ENCODE results near the gene LRCH1.
"Not testable (repeated sequence)": the region's sequence is repeated elsewhere in the genome, so short reads cannot be mapped to it uniquely, and the experiment has no call there.

LRCH1 gene

GRCh38 chr13:46738055-46738454 lies 185.1 kb downstream of the LRCH1 start:
- in situ Hi-C loops (cut with MboI; ENCODE audit: low sequenced_read_pairs): loop anchor here (25.0 kb wide), 1 partner anchor 576 kb away; no protein-coding TSS in a partner anchor

DNA sequence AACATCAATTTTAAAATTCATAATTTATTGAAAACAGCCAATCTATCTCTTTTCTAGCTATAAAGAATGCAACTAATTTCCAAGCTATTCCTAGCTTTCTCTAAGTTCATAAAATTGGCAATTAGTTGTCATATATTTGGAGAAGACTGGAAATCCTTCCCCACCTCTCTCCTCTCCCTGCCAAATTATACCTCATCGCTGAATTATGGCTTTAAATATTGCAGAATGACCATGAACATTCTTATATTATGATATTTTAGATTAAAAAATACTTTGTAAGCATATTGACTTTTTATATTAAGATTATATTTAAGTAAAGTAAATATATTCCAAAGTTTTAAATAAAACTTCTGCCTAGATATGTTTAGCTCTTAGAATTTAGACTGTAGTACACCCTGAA lies 185.8 kb downstream of the LRCH1 start:
- in situ Hi-C loops (cut with MboI; ENCODE audit: low sequenced_read_pairs): loop anchor here (25.0 kb wide), 1 partner anchor 576 kb away; no protein-coding TSS in a partner anchor

DNA sequence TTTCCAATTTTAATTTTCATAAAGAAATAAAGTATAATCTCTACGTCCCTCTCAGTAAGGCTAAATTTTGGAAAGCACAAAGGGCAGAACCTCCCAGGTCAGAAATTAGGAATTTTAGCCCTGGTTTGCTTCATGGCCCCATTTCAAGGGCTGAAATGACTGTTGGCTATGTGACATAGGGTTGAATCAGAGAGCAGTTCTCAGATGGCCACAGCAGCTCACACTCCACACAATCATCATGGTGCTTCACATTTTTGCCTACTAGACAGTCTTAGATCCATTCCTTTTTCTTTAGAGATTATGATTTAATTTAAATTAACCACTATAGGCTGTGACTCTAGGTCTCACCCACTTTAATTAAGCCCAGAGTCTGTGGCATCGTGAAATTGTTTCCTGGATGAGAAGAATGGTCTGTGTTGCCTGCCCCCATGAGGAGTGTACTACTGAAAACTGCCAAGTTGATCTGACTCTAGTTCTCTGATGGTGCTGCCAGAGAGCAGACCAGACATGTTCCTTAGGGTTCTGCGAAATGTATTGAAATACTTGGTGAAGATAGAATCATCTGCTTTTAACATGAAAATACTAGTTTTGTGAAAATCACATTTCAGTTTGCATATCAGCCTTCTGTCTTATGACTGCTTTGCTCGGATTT lies 186.6 kb downstream of the LRCH1 start:
- in situ Hi-C loops (cut with MboI; ENCODE audit: low sequenced_read_pairs): loop anchor here (25.0 kb wide), 1 partner anchor 577 kb away; no protein-coding TSS in a partner anchor

GRCh38 chr13:46743191-46743590 lies 190.2 kb downstream of the LRCH1 start:
- in situ Hi-C loops (cut with MboI; ENCODE audit: low sequenced_read_pairs): loop anchor here (25.0 kb wide), 1 partner anchor 581 kb away; no protein-coding TSS in a partner anchor

DNA sequence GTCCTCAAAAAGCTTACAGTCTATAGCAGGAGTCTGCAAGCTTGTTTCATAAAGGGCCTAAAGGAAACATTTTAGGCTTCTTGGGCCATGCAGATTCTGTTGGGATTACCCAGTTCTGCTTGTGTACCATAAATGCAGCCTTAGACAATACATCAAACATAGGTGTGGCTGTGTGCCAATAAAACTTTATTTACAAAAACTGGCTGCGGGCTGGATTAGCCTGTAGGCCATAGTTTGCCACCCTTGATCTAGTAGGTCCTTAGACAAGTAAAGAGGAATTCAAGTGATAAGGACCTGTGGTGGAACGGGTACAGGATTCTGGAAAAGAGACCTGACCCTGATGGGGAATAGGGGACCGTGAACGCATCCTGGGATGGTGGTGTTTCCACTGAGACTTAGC lies 192.1 kb downstream of the LRCH1 start:
- in situ Hi-C loops (cut with MboI; ENCODE audit: low sequenced_read_pairs): loop anchor here (25.0 kb wide), 1 partner anchor 583 kb away; no protein-coding TSS in a partner anchor

DNA sequence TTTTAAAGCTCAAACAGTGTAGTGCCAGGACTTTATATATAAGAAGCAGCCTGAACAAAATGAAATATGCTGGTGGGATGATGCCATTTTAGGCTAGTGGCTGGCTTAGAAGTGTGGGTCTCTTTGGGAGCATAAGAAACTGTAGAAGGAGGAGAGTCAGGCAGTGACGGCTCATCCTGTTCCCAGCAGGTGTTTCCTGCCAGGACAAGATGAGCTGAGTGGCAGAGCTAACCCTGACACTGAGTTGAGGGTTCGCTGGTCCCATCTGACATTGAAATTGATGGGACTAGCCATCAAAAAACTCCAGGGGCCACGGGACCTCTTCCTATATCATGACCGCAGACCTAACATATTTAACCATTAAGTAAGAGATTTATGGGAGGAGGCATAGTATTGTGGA lies 192.7 kb downstream of the LRCH1 start:
- in situ Hi-C loops (cut with MboI; ENCODE audit: low sequenced_read_pairs): loop anchor here (25.0 kb wide), 1 partner anchor 583 kb away; no protein-coding TSS in a partner anchor

DNA sequence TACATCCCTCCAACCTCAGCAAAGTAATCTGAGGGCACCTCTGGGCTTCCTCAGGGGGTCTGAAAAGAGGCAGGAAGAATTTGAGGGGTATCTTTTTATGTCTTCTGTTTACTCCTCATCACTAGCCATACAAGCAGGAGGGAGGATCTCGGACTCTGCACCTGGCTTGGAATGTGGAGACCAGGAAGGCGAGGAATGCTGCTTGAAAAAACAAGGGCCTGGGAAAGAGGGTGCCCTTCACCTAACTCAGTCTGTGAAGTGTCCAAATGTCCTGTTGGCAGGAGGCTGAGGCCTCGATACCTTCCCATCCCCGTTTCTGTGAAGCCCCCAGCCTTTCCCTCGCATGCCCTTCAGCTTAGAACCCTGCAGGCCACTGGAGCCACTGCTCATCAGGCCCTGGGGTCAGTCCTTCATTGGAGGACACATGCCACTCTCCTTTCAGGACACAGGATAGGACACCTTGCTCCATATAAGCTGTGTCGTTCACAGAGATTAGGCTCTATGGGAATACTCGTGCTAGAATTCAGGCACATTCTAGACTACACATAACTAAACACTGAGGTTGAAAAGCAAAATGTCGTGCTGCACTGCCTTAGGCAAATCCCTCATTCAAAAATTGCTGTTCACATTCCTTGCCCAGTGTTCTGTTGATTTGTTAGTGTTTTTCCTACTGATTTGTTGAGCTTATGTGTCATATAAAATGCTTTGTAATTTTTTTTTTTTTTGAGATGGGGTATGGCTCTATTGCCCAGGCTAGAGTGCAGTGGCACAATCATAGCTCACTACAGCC lies 194.3 kb downstream of the LRCH1 start:
- in situ Hi-C loops (cut with MboI; ENCODE audit: low sequenced_read_pairs): loop anchor here (25.0 kb wide), 1 partner anchor 585 kb away; no protein-coding TSS in a partner anchor

DNA sequence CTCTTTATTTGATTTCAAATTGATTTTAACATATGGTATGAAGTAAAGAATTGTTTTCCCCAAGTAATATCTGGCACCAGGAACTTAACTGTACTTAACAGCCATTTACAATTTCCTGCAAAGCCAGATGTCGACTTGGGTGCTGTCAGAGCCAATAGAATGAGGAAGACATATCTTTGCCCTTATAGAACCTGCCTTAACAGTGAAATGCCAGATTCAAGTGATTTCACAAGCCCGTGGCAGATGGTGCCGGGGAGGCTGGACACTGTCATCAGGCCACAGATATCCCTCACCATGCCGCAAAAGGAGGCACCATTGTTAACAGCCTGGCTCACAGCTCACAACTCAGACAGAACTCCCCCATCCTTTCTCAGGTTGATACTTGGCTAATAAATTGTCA lies 195.3 kb downstream of the LRCH1 start:
- in situ Hi-C loops (cut with MboI; ENCODE audit: low sequenced_read_pairs): loop anchor here (25.0 kb wide), 1 partner anchor 586 kb away; no protein-coding TSS in a partner anchor

DNA sequence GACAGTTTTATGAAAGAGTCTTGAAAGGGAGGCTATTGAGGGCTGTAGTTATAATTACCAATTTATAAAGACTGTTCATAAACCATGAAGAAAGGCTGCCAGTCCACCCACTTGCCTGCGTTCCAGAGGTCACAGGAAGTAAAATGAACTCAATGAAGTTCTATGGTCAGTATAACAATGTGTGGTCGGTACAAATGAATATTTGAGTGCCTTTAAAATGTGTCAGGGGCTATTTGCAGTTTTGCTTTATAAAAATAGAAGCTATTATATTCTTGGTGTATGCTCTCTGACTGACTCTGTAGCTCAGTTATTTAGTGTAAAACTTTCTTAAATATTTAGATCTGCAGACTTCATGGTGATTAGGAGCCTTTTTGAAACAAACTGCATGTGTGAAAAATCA lies 197.0 kb downstream of the LRCH1 start:
- in situ Hi-C loops (cut with MboI; ENCODE audit: low sequenced_read_pairs): loop anchor here (25.0 kb wide), 1 partner anchor 588 kb away; no protein-coding TSS in a partner anchor

- in situ Hi-C loops (cut with MboI; ENCODE audit: low sequenced_read_pairs): no loop called here
These were observed 199.1 kb downstream of the LRCH1 start for GRCh38 chr13:46751811-46752635.

DNA sequence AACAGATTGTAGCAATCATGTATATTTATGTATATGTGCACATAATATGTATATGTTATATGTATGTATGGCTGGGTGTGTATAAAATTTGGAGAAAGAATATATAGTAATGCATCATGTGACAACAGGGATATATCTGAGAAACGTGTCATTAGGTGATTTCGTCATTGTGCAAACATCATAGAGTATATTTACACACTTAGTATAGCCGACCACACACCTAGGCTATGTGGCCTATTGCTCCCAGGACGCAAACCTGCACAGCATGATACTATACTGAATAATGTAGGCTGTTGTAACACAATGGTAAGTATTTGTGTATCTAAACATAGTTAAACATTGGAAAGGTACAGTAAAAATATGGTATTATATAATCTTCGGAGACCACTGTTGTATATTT lies 200.2 kb downstream of the LRCH1 start:
- in situ Hi-C loops (cut with MboI; ENCODE audit: low sequenced_read_pairs): no loop called here

- in situ Hi-C loops (cut with MboI; ENCODE audit: low sequenced_read_pairs): no loop called here
These were observed 200.9 kb downstream of the LRCH1 start for GRCh38 chr13:46753917-46754316.

DNA sequence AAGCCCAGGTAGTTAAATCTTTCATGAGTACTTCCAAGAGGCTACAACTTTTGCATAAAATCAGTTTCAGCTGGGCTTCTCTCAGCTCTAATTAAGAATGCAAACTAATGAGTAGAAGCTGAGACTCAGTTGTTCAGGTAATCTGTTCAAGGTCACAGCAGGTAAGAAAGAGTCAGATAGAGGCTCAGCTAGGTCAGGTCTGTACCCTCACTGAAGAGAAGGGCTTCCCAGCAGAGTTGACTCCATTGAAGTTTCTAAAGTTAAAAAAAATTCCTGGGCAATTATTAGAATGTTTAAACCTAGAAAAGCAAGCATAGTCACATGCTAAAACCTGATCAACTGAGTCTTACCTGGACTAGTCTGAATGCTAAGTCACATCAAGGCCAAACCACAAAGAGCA lies 201.8 kb downstream of the LRCH1 start:
- in situ Hi-C loops (cut with MboI; ENCODE audit: low sequenced_read_pairs): no loop called here

GRCh38 chr13:46755508-46755907 lies 202.5 kb downstream of the LRCH1 start:
- in situ Hi-C loops (cut with MboI; ENCODE audit: low sequenced_read_pairs): not testable (repeated sequence)

- in situ Hi-C loops (cut with MboI; ENCODE audit: low sequenced_read_pairs): no loop called here
These were observed 204.0 kb downstream of the LRCH1 start for GRCh38 chr13:46756977-46757376.

DNA sequence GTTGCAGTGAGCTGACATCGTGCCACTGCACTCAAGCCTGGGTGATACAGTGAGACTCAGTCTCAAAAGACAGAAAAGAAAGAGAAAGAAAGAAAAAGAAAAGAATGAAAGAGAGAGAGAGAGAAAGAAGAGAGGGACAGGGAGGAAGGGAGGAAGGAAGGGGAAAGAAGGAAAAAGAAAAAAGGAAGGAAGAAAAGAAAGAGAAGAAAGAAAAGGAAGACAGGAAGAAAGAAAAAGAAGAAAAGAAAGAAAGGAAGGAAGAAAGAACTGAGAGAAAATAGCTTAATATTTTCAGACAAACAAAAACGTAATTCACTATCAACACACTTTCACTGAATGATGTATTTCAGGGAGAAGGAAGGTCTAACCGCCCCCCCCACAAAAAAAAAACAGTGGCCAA lies 204.7 kb downstream of the LRCH1 start:
- in situ Hi-C loops (cut with MboI; ENCODE audit: low sequenced_read_pairs): no loop called here

DNA sequence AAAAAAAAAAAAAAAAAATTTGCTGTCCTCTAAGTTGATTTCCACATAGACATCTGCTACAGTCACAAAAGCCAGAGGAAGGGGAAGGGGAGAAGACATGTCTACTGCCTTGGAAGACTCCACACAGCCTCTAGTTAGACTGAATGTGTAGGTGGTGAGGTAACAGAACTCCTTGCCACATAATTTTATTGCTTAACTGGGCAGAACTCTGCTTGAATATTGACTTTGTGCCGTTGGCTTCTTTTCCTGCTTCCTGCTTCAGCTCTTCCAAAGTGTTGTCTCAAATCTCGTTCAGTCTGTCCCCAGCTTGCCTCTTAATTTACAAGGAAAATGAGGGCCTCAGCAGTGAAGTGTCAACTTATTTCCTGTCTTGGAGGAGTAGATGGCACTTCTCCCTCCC lies 206.9 kb downstream of the LRCH1 start:
- in situ Hi-C loops (cut with MboI; ENCODE audit: low sequenced_read_pairs): no loop called here

DNA sequence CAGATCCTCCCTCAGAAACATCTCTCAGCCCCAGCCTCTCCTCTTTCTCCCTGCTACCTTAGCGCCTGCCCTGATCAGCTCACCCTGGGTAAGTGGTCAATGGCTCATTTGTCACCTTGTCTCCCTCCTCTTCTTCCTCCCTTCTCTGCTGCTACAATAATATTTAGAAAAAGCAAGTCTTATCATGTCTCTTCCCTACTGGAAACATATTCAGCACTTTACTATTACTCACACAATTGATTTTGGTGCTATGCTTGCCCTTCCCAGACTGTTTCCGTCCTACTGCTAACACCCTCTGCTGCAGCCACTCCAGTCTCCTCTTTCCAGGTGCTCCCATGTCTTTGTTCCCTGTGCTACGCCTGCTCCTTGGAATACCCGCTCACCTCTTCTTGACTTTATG lies 208.2 kb downstream of the LRCH1 start:
- in situ Hi-C loops (cut with MboI; ENCODE audit: low sequenced_read_pairs): no loop called here

- in situ Hi-C loops (cut with MboI; ENCODE audit: low sequenced_read_pairs): no loop called here
These were observed 208.9 kb downstream of the LRCH1 start for GRCh38 chr13:46761866-46762265.

GRCh38 chr13:46769925-46770324 lies 217.0 kb downstream of the LRCH1 start:
- in situ Hi-C loops (cut with MboI; ENCODE audit: low sequenced_read_pairs): not testable (repeated sequence)

GRCh38 chr13:46771693-46772092 lies 218.7 kb downstream of the LRCH1 start:
- in situ Hi-C loops (cut with MboI; ENCODE audit: low sequenced_read_pairs): no loop called here

All from HL-60/S4 treated with retinoic acid at 250 ng/mL for 4 days and 3 days (cell line).